ENCODE measurements around the gene TAS2R40.

- TF ChIP-seq CTCF (IDR thresholded peaks at IDR 0.05) (no peak), POLR2A (IDR thresholded peaks at IDR 0.05) (no peak)
These were observed 4.0 kb upstream of the TAS2R40 start for GRCh38 chr7:143217806-143218205.
